Measurements from ENCODE around the gene CCDC54. TPM values are rescaled to one million over a fixed set of nuclear protein-coding genes. Genes with fewer than 3 reads are reported as not detected.

Gene CCDC54
- total and polyA plus RNA-seq, 2 experiments from 2014 or later: 0.89 TPM; not detected in 1

DNA sequence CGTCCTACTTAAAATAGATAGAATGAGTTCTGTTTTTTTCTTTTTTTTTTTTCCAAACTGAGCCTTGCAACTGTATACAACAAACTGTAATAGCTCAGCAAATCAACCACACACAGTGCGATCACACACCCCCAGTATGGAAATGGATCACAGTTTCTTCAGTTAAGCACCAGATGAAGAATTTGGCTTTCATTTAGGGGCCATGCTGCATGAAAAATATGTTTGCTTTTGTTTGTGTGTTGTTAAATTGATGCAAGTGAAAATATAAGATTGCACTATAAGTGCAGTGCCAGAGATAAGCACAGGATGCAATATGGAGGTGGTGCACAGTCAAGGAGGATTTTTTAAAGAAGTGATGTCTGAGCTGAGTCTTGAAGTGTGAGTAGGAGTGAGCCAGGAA, 17.8 kb downstream of the CCDC54 start:
- no peak overlapping the region for H2AFZ ChIP-seq
- no peak overlapping the region for H3K4me2 ChIP-seq
- no peaks in the 10 kb centered on the region for H3K9me3 ChIP-seq (ENCODE audit: low read depth)
- 93% methylated on average over 2 of the region's 2 CpGs for WGBS (ENCODE audit: low lambda C conversion rate, missing lambda C conversion rate)
- no peaks in the 10 kb centered on the region for H4K20me1 ChIP-seq (ENCODE audit: insufficient read depth, poor library complexity, severe bottlenecking)
- H3K9me2 ChIP-seq (replicated peaks; ENCODE audit: insufficient read depth): no peaks in the 10 kb centered on the region
- H3K36me3 ChIP-seq (replicated peaks; ENCODE audit: insufficient read depth, low read depth): no peaks in the 10 kb centered on the region
- DNase-seq (ENCODE audit: low spot score): no peak
- no peaks in the 10 kb centered on the region for H3K79me2 ChIP-seq
- no peaks in the 10 kb centered on the region for H3K27me3 ChIP-seq
- H3K4me3 ChIP-seq: no peak overlapping the region
- H3K27ac ChIP-seq: no peak overlapping the region
- no peak for TF ChIP-seq EZH2 (IDR thresholded peaks at IDR 0.05; ENCODE audit: borderline replicate concordance)
- TF ChIP-seq EZH2phosphoT487 (IDR thresholded peaks at IDR 0.05; ENCODE audit: low read depth, severe bottlenecking, unreplicated experiment): no peak
- H3K4me1 ChIP-seq (ENCODE audit: insufficient read depth): no peaks in the 10 kb centered on the region

GRCh38 chr3:107401301-107401700, 24.1 kb downstream of the CCDC54 start:
- 94% methylated on average over 1 of the region's 1 CpG for WGBS (ENCODE audit: low lambda C conversion rate, missing lambda C conversion rate)

GRCh38 chr3:107402214-107402613, 25.0 kb downstream of the CCDC54 start:
- H3K9me3 ChIP-seq (ENCODE audit: low read depth): no peaks in the 10 kb centered on the region
- H3K9me2 ChIP-seq (replicated peaks; ENCODE audit: insufficient read depth): no peaks in the 10 kb centered on the region
- TF ChIP-seq, protein P1, sequence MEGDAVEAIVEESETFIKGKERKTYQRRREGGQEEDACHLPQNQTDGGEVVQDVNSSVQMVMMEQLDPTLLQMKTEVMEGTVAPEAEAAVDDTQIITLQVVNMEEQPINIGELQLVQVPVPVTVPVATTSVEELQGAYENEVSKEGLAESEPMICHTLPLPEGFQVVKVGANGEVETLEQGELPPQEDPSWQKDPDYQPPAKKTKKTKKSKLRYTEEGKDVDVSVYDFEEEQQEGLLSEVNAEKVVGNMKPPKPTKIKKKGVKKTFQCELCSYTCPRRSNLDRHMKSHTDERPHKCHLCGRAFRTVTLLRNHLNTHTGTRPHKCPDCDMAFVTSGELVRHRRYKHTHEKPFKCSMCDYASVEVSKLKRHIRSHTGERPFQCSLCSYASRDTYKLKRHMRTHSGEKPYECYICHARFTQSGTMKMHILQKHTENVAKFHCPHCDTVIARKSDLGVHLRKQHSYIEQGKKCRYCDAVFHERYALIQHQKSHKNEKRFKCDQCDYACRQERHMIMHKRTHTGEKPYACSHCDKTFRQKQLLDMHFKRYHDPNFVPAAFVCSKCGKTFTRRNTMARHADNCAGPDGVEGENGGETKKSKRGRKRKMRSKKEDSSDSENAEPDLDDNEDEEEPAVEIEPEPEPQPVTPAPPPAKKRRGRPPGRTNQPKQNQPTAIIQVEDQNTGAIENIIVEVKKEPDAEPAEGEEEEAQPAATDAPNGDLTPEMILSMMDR (IDR thresholded peaks at IDR 0.05; ENCODE audit: poor library complexity): no peak
- TF ChIP-seq EZH2phosphoT487 (IDR thresholded peaks at IDR 0.05; ENCODE audit: low read depth, severe bottlenecking, unreplicated experiment) (no peak), EZH2 (IDR thresholded peaks at IDR 0.05; ENCODE audit: borderline replicate concordance) (no peak)
- no peaks in the 10 kb centered on the region for H3K27me3 ChIP-seq
- no peaks in the 10 kb centered on the region for H3K79me2 ChIP-seq
- H4K20me1 ChIP-seq (ENCODE audit: insufficient read depth, poor library complexity, severe bottlenecking): no peaks in the 10 kb centered on the region
- 98% methylated on average over 3 of the region's 3 CpGs for WGBS (ENCODE audit: low lambda C conversion rate, missing lambda C conversion rate)
- H3K4me2 ChIP-seq: no peak overlapping the region
- H3K4me3 ChIP-seq: no peak overlapping the region
- no peak overlapping the region for H3K27ac ChIP-seq
- no peaks in the 10 kb centered on the region for H3K36me3 ChIP-seq (replicated peaks; ENCODE audit: insufficient read depth, low read depth)
- no peak for DNase-seq (ENCODE audit: low spot score)
- no peak overlapping the region for H2AFZ ChIP-seq
- peaks cover 11% of the 10 kb centered on the region for H3K4me1 ChIP-seq (ENCODE audit: insufficient read depth)

More at GRCh38 chr3:107401301-107401700, 24.1 kb downstream of the CCDC54 start:
- Histone ChIP-seq H3K36me3 (replicated peaks; ENCODE audit: insufficient read depth, low read depth) (no peaks in the 10 kb centered on the region), H4K20me1 (ENCODE audit: insufficient read depth, poor library complexity, severe bottlenecking) (no peaks in the 10 kb centered on the region), H3K4me2 (no peak overlapping the region), H3K27ac (no peak overlapping the region), H3K4me1 (ENCODE audit: insufficient read depth) (peaks cover 11% of the 10 kb centered on the region), H3K9me3 (ENCODE audit: low read depth) (no peaks in the 10 kb centered on the region), H3K4me3 (no peak overlapping the region), H3K9me2 (replicated peaks; ENCODE audit: insufficient read depth) (no peaks in the 10 kb centered on the region), H3K27me3 (no peaks in the 10 kb centered on the region), H2AFZ (no peak overlapping the region), H3K79me2 (no peaks in the 10 kb centered on the region)
- no peak for DNase-seq (ENCODE audit: low spot score)
- TF ChIP-seq, protein P1 (IDR thresholded peaks at IDR 0.05; ENCODE audit: poor library complexity): no peak
- TF ChIP-seq EZH2phosphoT487 (IDR thresholded peaks at IDR 0.05; ENCODE audit: low read depth, severe bottlenecking, unreplicated experiment) (no peak), EZH2 (IDR thresholded peaks at IDR 0.05; ENCODE audit: borderline replicate concordance) (no peak)

DNA sequence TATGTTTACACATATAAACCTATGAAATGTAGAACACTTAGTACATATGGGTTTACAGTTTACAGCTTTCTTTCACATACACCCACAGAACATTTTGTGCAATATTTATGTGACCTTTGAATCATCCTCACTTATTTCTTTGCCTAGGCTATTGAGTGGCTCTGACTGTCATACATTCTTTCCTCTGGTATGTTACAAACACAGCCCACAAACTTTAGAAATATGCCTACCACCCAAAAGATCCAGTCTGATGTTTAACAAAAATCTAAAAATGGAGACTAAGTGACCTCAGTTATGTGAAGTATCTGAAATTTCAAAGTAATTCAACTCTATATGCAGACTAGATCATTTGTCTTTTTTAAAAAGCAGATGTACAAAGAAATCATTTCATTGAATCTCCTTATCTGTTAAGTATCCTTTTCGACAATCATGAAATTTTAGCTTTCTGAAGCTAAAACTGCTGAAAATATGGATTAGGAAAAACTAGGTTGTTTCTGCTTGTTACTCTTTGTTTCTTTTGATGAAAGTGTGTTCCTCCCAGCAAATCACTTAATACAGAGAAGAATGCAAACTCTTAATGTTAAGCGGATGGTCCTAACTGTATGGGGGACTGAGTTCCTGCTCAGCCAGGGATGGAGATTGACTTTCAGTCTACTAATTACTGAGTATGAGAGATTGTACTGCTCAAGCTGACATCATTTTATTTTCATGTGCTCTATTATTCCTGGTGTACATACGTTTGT, 27.7 kb downstream of the CCDC54 start:
- TF ChIP-seq EZH2 (IDR thresholded peaks at IDR 0.05; ENCODE audit: borderline replicate concordance) (no peak), EZH2phosphoT487 (IDR thresholded peaks at IDR 0.05; ENCODE audit: low read depth, severe bottlenecking, unreplicated experiment) (no peak)
- TF ChIP-seq, protein P1 (IDR thresholded peaks at IDR 0.05; ENCODE audit: poor library complexity): no peak
- no peaks in the 10 kb centered on the region for H4K20me1 ChIP-seq (ENCODE audit: insufficient read depth, poor library complexity, severe bottlenecking)
- no peaks in the 10 kb centered on the region for H3K27me3 ChIP-seq
- peaks cover 5% of the 10 kb centered on the region for H3K9me3 ChIP-seq (ENCODE audit: low read depth)
- no peaks in the 10 kb centered on the region for H3K9me2 ChIP-seq (replicated peaks; ENCODE audit: insufficient read depth)
- H2AFZ ChIP-seq: no peak overlapping the region
- H3K79me2 ChIP-seq: no peaks in the 10 kb centered on the region
- no peaks in the 10 kb centered on the region for H3K36me3 ChIP-seq (replicated peaks; ENCODE audit: insufficient read depth, low read depth)
- DNase-seq (ENCODE audit: low spot score): no peak
- H3K4me2 ChIP-seq: peak overlapping the region; percentile 24
- H3K4me3 ChIP-seq: no peak overlapping the region
- H3K4me1 ChIP-seq (ENCODE audit: insufficient read depth): peaks cover 11% of the 10 kb centered on the region
- WGBS (ENCODE audit: low lambda C conversion rate, missing lambda C conversion rate): 87% methylated on average over 3 of the region's 3 CpGs
- peak overlapping the region; percentile 47 for H3K27ac ChIP-seq

Data from hepatocyte (in vitro differentiated cells).